ENCODE results near the gene POLR1C.

Gene POLR1C

GRCh38 chr6:43504756-43505593 lies 11.9 kb upstream of the POLR1C start:
- Histone ChIP-seq H3K9me2 (replicated peaks; ENCODE audit: insufficient read depth, low read length) (no peaks in the 10 kb centered on the region), H3K9ac (ENCODE audit: low read length) (no peak overlapping the region), H3F3A (ENCODE audit: insufficient read depth, low read length) (no peaks in the 10 kb centered on the region), H3K4me3 (ENCODE audit: low read length) (no peak overlapping the region), H2AFZ (ENCODE audit: low read length) (no peak overlapping the region), H3K9me3 (replicated peaks; ENCODE audit: insufficient read depth, low read length) (no peaks in the 10 kb centered on the region), H3K4me2 (ENCODE audit: low read depth, low read length) (no peak overlapping the region), H3K4me1 (ENCODE audit: low read length) (no peaks in the 10 kb centered on the region), H3K79me2 (ENCODE audit: low read length) (no peaks in the 10 kb centered on the region), H4K20me1 (ENCODE audit: insufficient read depth, low read length) (no peaks in the 10 kb centered on the region), H3K27ac (ENCODE audit: low read length) (no peak overlapping the region), H3K27me3 (replicated peaks; ENCODE audit: insufficient read depth, low read length) (peaks cover 6% of the 10 kb centered on the region; the same call in 1 of the 2 replicates), H3K36me3 (replicated peaks; ENCODE audit: insufficient read depth, low read length) (no peaks in the 10 kb centered on the region)
- TF ChIP-seq CTCF (IDR thresholded peaks at IDR 0.05; ENCODE audit: low read length) = no peak
- no peak for TF ChIP-seq EZH2phosphoT487 (IDR thresholded peaks at IDR 0.05; ENCODE audit: low read length)
- TF ChIP-seq EZH2 (optimal IDR thresholded peaks at IDR 0.05; ENCODE audit: low read depth, low read length) = no peak
- DNase-seq = no peak

GRCh38 chr6:43505718-43506117 lies 11.2 kb upstream of the POLR1C start:
- Histone ChIP-seq H3K4me3 (ENCODE audit: low read length) (no peak overlapping the region), H3K9me2 (replicated peaks; ENCODE audit: insufficient read depth, low read length) (no peaks in the 10 kb centered on the region), H2AFZ (ENCODE audit: low read length) (no peak overlapping the region), H3K4me1 (ENCODE audit: low read length) (no peaks in the 10 kb centered on the region; the same call in 1 of the 2 replicates), H3K27me3 (replicated peaks; ENCODE audit: insufficient read depth, low read length) (peaks cover 6% of the 10 kb centered on the region; the same call in 1 of the 2 replicates), H3K79me2 (ENCODE audit: low read length) (no peaks in the 10 kb centered on the region), H3K9me3 (replicated peaks; ENCODE audit: insufficient read depth, low read length) (no peaks in the 10 kb centered on the region), H3K36me3 (replicated peaks; ENCODE audit: insufficient read depth, low read length) (no peaks in the 10 kb centered on the region), H3F3A (ENCODE audit: insufficient read depth, low read length) (no peaks in the 10 kb centered on the region), H3K9ac (ENCODE audit: low read length) (no peak overlapping the region), H4K20me1 (ENCODE audit: insufficient read depth, low read length) (no peaks in the 10 kb centered on the region), H3K4me2 (ENCODE audit: low read depth, low read length) (no peak overlapping the region), H3K27ac (ENCODE audit: low read length) (no peak overlapping the region)
- TF ChIP-seq CTCF (IDR thresholded peaks at IDR 0.05; ENCODE audit: low read length) = no peak
- TF ChIP-seq EZH2phosphoT487 (IDR thresholded peaks at IDR 0.05; ENCODE audit: low read length) = no peak
- TF ChIP-seq EZH2 (optimal IDR thresholded peaks at IDR 0.05; ENCODE audit: low read depth, low read length) = no peak
- DNase-seq = no peak

GRCh38 chr6:43506171-43506570 lies 10.7 kb upstream of the POLR1C start:
- TF ChIP-seq EZH2phosphoT487 (IDR thresholded peaks at IDR 0.05; ENCODE audit: low read length) (no peak), CTCF (IDR thresholded peaks at IDR 0.05; ENCODE audit: low read length) (no peak), EZH2 (optimal IDR thresholded peaks at IDR 0.05; ENCODE audit: low read depth, low read length) (no peak)
- no peaks in the 10 kb centered on the region for H3K36me3 ChIP-seq (replicated peaks; ENCODE audit: insufficient read depth, low read length)
- H2AFZ ChIP-seq (ENCODE audit: low read length) = no peak overlapping the region
- H3F3A ChIP-seq (ENCODE audit: insufficient read depth, low read length) = peaks cover 1% of the 10 kb centered on the region
- no peak overlapping the region for H3K27ac ChIP-seq (ENCODE audit: low read length)
- H3K4me3 ChIP-seq (ENCODE audit: low read length) = no peak overlapping the region
- H3K9me3 ChIP-seq (replicated peaks; ENCODE audit: insufficient read depth, low read length) = no peaks in the 10 kb centered on the region
- H4K20me1 ChIP-seq (ENCODE audit: insufficient read depth, low read length) = no peaks in the 10 kb centered on the region
- H3K9ac ChIP-seq (ENCODE audit: low read length) = no peak overlapping the region
- no peaks in the 10 kb centered on the region for H3K79me2 ChIP-seq (ENCODE audit: low read length)
- peaks cover 6% of the 10 kb centered on the region; the same call in 1 of the 2 replicates for H3K27me3 ChIP-seq (replicated peaks; ENCODE audit: insufficient read depth, low read length)
- H3K9me2 ChIP-seq (replicated peaks; ENCODE audit: insufficient read depth, low read length) = no peaks in the 10 kb centered on the region
- no peak overlapping the region for H3K4me2 ChIP-seq (ENCODE audit: low read depth, low read length)
- DNase-seq = no peak
- H3K4me1 ChIP-seq (ENCODE audit: low read length) = no peaks in the 10 kb centered on the region; the same call in 1 of the 2 replicates
